Measurements from ENCODE around the gene SEPTIN5.
A peak's percentile ranks its signal among the peaks of the same experiment; 100 is the strongest.

The SEPTIN5 gene

GRCh38 chr22:19678949-19679521 lies 35.3 kb upstream of the SEPTIN5 start:
- TF ChIP-seq CTCF (IDR thresholded peaks at IDR 0.05) = no peak

- TF ChIP-seq CTCF (IDR thresholded peaks at IDR 0.05) = peak; percentile 93
These were observed 34.7 kb upstream of the SEPTIN5 start for GRCh38 chr22:19679522-19680101.

- TF ChIP-seq CTCF (IDR thresholded peaks at IDR 0.05) = no peak
These were observed 33.9 kb upstream of the SEPTIN5 start for GRCh38 chr22:19680287-19680881.

- no peak for TF ChIP-seq CTCF (IDR thresholded peaks at IDR 0.05)
These were observed 33.1 kb upstream of the SEPTIN5 start for GRCh38 chr22:19680911-19681862.

GRCh38 chr22:19681863-19682245 lies 32.4 kb upstream of the SEPTIN5 start:
- no peak for TF ChIP-seq CTCF (IDR thresholded peaks at IDR 0.05)

GRCh38 chr22:19686946-19687345 lies 27.4 kb upstream of the SEPTIN5 start:
- TF ChIP-seq CTCF (IDR thresholded peaks at IDR 0.05) = no peak

- no peak for TF ChIP-seq CTCF (IDR thresholded peaks at IDR 0.05)
These were observed 26.6 kb upstream of the SEPTIN5 start for GRCh38 chr22:19687561-19688300.

Data from LNCAP (cell line).